GM21529 (cell line): Measurements from ENCODE around the gene PGK2.
A peak's percentile ranks its signal among the peaks of the same experiment; 100 is the strongest.
"Not testable (repeated sequence)": the region's sequence is repeated elsewhere in the genome, so short reads cannot be mapped to it uniquely, and the experiment has no call there.

ENCODE experiments used
- ATAC-seq: cut with Tn5 transposase; IDR thresholded peaks from one replicate; pipeline ENCODE4 v1.9.1; 2021; ENCODE audit not compliant: unreplicated experiment

PGK2 gene

GRCh38 chr6:49787176-49787575 is at the start of gene PGK2:
Gene PGK2, minus strand, starts transcription at chr6:49787285. Its CDS starts 98 bp downstream, at chr6:49787187.
- no peak for ATAC-seq

GRCh38 chr6:49835140-49835539 is 48.1 kb upstream of the PGK2 start:
- no peak for ATAC-seq

GRCh38 chr6:49833386-49833785 is 46.3 kb upstream of the PGK2 start:
- ATAC-seq, result no peak

- ATAC-seq, result peak; percentile 88
These were observed 39.8 kb upstream of the PGK2 start for GRCh38 chr6:49826743-49827406.

GRCh38 chr6:49815166-49815565 is 28.1 kb upstream of the PGK2 start:
- no peak for ATAC-seq

- ATAC-seq, result no peak
These were observed 26.2 kb upstream of the PGK2 start for GRCh38 chr6:49813248-49813647.

GRCh38 chr6:49806145-49806544 is 19.1 kb upstream of the PGK2 start:
- ATAC-seq, result no peak

GRCh38 chr6:49805246-49805645 is 18.2 kb upstream of the PGK2 start:
- ATAC-seq, result no peak

- ATAC-seq, result no peak
These were observed 14.4 kb upstream of the PGK2 start for GRCh38 chr6:49801525-49801924.

- no peak for ATAC-seq
These were observed 12.0 kb upstream of the PGK2 start for GRCh38 chr6:49799090-49799489.

GRCh38 chr6:49796842-49797455 is 9.9 kb upstream of the PGK2 start:
- ATAC-seq, result not testable (repeated sequence)

GRCh38 chr6:49790341-49790740 is 3.3 kb upstream of the PGK2 start:
- ATAC-seq, result no peak

- ATAC-seq, result no peak
These were observed 2.8 kb downstream of the PGK2 start for GRCh38 chr6:49784272-49784671.

- ATAC-seq, result no peak
These were observed 4.4 kb downstream of the PGK2 start for GRCh38 chr6:49782725-49783124.

- no peak for ATAC-seq
These were observed 4.8 kb downstream of the PGK2 start for GRCh38 chr6:49782293-49782692.

- ATAC-seq, result no peak
These were observed 10.6 kb downstream of the PGK2 start for GRCh38 chr6:49776444-49776843.

- no peak for ATAC-seq
These were observed 12.0 kb downstream of the PGK2 start for GRCh38 chr6:49775043-49775442.

- no peak for ATAC-seq
These were observed 14.8 kb downstream of the PGK2 start for GRCh38 chr6:49772285-49772684.

GRCh38 chr6:49766762-49767161 is 20.3 kb downstream of the PGK2 start:
- ATAC-seq, result no peak

GRCh38 chr6:49764571-49765236 is 22.4 kb downstream of the PGK2 start:
- no peak for ATAC-seq

- ATAC-seq, result no peak
These were observed 42.8 kb downstream of the PGK2 start, which contains the start of gene CRISP3 for GRCh38 chr6:49744259-49744658. Gene CRISP3, minus strand, starts transcription at chr6:49744388. Its CDS starts 21 bp downstream, at chr6:49744367.

GRCh38 chr6:49743429-49743828 is 43.7 kb downstream of the PGK2 start:
- no peak for ATAC-seq
